ENCODE measurements around the gene SMYD5.

DNA sequence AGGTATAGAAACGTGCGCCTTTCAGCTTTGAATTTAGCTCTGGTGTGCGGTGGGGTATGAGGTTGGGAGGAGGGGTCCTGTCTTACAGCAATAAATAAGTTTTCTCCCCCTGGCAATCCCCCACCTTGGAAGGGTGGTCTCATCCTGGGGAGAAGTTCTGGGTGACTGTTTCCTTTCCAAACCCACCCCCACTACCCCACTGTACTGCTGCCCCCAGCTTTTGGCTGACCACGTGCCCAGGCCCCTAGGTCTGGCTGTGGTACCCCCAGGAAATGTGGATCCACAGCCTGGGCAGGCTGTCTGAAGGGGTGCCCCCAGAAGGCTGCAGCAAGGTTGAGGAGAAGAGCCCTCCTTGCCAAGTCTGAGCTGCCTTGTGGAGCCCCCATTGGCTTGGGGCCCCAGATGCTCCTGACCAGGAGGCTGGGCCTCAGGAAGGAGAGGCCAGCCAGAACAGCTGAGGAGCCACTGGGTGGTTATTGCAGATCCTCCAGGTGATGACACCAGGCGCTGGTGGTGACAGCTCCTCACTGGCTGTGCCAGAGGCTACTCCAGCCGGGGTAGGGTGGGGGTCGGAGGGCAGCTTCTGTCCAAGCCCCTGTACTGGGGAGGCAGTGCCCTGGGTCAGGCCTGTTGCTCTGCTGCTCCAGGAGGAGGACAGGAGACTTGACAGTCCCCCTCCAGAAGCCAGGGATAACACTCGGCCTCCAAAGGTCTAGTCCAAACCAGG lies 44.3 kb downstream of the SMYD5 start:
- TF ChIP-seq GATA2 (IDR thresholded peaks at IDR 0.05; ENCODE audit: low read depth, low read length) (no peak), GATA3 (IDR thresholded peaks at IDR 0.05; ENCODE audit: low read depth, low read length) (no peak)
